LNCaP clone FGC (cell line): Measurements from ENCODE around the gene SLC66A1.

Experiments
- DNase-seq: peaks from one replicate; pipeline ENCODE4 v3.0.0-alpha.2; 2011; ENCODE audit warnings: low read depth
- H3K4me3 ChIP-seq: 2 replicates; pipeline ENCODE4 v1.5.1; 2011; ENCODE audit warnings: mild to moderate bottlenecking, low read depth, low read length, control low read depth
- CTCF ChIP-seq: IDR thresholded peaks from 2 replicates; pipeline ENCODE4 v1.5.1; 2012; ENCODE audit warnings: mild to moderate bottlenecking; ENCODE audit not compliant: control insufficient read depth, insufficient read depth; ENCODE audit errors: extremely low read depth

Gene SLC66A1

GRCh38 chr1:19361611-19362147, 49.6 kb downstream of the SLC66A1 start:
- no peak overlapping the region for H3K4me3 ChIP-seq
- no peak for DNase-seq
- no peak for TF ChIP-seq CTCF

DNA sequence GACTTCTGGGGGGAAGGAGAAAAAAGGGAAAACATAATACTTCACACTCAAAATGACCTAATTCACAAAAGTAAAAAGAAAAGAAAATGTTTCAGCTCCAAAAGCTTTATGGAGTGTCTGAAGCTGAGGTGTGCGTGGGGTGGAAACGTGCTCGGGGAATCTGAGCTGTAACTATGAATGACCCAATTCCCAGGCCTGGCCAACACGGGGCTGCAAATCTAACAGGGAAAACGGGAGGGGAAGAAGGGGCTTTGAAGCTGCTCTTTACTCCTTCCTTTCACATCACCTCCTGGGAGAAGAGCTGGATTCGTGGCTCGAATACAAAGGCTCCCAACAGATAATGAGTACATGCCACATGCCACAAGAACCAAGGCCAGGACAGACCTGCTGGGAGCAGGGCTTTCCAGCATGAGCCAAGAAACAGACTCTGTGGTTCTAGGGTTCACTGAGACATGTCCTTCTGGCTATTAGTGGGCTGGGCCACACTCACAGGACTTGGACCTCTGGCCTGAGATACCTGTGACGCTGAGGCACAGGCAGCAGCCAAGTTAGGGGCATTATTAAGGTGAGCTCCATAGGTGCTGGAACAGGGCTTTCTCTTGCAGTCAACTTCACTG, 51.5 kb downstream of the SLC66A1 start:
- no peak overlapping the region for H3K4me3 ChIP-seq
- no peak for DNase-seq
- TF ChIP-seq CTCF: no peak

DNA sequence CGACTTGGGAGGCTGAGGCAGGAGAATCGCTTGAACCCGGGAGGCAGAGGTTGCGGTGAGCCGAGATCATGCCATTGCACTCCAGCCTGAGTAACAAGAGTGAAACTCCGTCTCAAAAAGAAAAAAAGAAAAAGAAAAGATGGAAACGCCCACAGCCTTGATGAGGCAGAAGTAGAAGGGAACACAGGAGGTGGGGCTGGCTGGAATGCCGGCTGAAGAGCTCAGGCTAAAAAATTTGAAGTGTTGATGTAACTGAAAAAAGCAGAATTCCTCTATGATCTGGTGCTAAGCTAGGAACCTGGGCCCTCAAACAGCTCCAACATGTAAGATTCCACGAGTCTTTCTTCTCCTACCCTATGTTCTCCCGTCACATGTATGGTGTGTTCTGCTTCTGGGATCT, 53.6 kb downstream of the SLC66A1 start:
- no peak overlapping the region for H3K4me3 ChIP-seq
- no peak for TF ChIP-seq CTCF
- no peak for DNase-seq

GRCh38 chr1:19366599-19367536, 54.7 kb downstream of the SLC66A1 start:
- TF ChIP-seq CTCF: no peak
- no peak for DNase-seq
- no peak overlapping the region for H3K4me3 ChIP-seq

DNA sequence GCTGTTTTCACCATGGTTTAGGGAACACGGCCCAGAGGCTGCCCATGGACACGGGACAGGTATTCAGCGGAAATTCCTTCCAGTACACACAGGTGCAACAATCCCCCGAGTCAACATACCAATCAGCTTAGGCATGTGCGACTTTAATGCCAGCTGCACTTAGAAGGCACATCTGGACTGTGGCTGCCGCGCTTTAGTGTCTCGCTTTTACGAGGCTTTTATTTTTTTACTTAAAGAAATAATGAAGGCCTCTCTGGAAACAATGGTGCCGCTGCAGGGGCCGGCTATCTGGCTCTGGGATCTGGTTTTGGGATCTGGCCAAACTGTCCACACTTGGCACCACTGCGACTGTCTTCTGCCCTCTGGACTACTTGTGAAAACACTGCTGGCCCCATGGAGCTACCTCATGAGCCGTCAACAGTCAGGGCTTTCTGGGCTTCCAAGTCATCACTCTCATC, 55.5 kb downstream of the SLC66A1 start:
- TF ChIP-seq CTCF: no peak
- no peak overlapping the region for H3K4me3 ChIP-seq
- DNase-seq: no peak

GRCh38 chr1:19368050-19368449, 55.9 kb downstream of the SLC66A1 start:
- TF ChIP-seq CTCF: no peak
- DNase-seq: no peak
- H3K4me3 ChIP-seq: no peak overlapping the region
